HepG2 (cell line): ENCODE results near the gene IL1RAP. TPM values are rescaled to one million over a fixed set of nuclear protein-coding genes. Genes with fewer than 3 reads are reported as not detected.

ENCODE experiments used
- NKX3-1 ChIP-seq: sonication (generic); formaldehyde crosslinking; IDR thresholded peaks from 2 replicates; pipeline ENCODE4 v1.5.0; 2020; ENCODE audit warnings: missing genetic modification reagents
- SOX13 ChIP-seq, 3 experiments: fragments of 450-650 bp in 1 of 3; sonication (generic) in 1 of 3; formaldehyde crosslinking in 1 of 3; IDR thresholded peaks in 2 of 3; conservative IDR thresholded peaks in 1 of 3; 2 replicates each; pipeline versions ENCODE4 v1.5.0 to v1.6.1; 2016 to 2020; ENCODE audit warnings: antibody characterized with exemption in 1 of 3, mild to moderate bottlenecking in 1 of 3, missing compliant biosample characterization in 1 of 3, missing genetic modification reagents in 1 of 3, moderate library complexity in 1 of 3
- TCF7 ChIP-seq: sonication (generic); IDR thresholded peaks from 2 replicates; pipeline ENCODE4 v1.6.1; 2016; ENCODE audit warnings: antibody characterized with exemption, low read depth
- ZNF567 ChIP-seq: sonication (generic); formaldehyde crosslinking; IDR thresholded peaks from 2 replicates; pipeline ENCODE4 v1.8.1; 2023; ENCODE audit warnings: mild to moderate bottlenecking, missing genetic modification reagents, borderline replicate concordance
- ZNF772 ChIP-seq: sonication (generic); formaldehyde crosslinking; IDR thresholded peaks from 2 replicates; pipeline ENCODE4 v1.5.0; 2020; ENCODE audit warnings: mild to moderate bottlenecking, missing genetic modification reagents
- polyA plus RNA-seq, 8 experiments: library from polyadenylated mRNA; depleted of rRNA in 3 of 8; stranded (reverse) in 7 of 8; unstranded in 1 of 8; fragments of >200 nt; fragmentation: Illumina TruSeq in 4 of 8; extraction: Trizol in 4 of 8; gene quantifications; 2 replicates each; pipeline versions ENCODE4 v1.2.1 to v1.2.3, GENCODE V29; 2011 to 2016; ENCODE audit warnings: low read depth in 4 of 8, missing spikeins in 1 of 8, mixed read lengths in 1 of 8; ENCODE audit not compliant: insufficient read depth in 1 of 8
- total RNA-seq, 5 experiments: library from RNA; depleted of rRNA; stranded (reverse); fragments of >200 nt; fragmentation: Illumina TruSeq; extraction: Trizol; gene quantifications; 2 replicates each; pipeline ENCODE4 v1.2.3, GENCODE V29; 2016; ENCODE audit warnings: low read depth in 1 of 5
- TF ChIP-seq, protein P1 (sequence below): IDR thresholded peaks from 2 replicates; pipeline ENCODE4 v1.6.1; 2016
- TF ChIP-seq, protein P2 (sequence below): sonication (generic); formaldehyde crosslinking; IDR thresholded peaks from 2 replicates; pipeline ENCODE4 v1.8.1; 2023; ENCODE audit warnings: mild to moderate bottlenecking, moderate library complexity, missing genetic modification reagents
- TF ChIP-seq, protein P3 (sequence below): sonication (generic); formaldehyde crosslinking; IDR thresholded peaks from 2 replicates; pipeline ENCODE4 v1.9.0; 2021; ENCODE audit warnings: mild to moderate bottlenecking, missing genetic modification reagents
- TF ChIP-seq, protein P4 (sequence below): sonication (generic); formaldehyde crosslinking; IDR thresholded peaks from 2 replicates; pipeline ENCODE4 v1.5.0; 2020; ENCODE audit warnings: mild to moderate bottlenecking, missing genetic modification reagents
- TF ChIP-seq, protein P5 (sequence below): sonication (generic); formaldehyde crosslinking; IDR thresholded peaks from 2 replicates; pipeline ENCODE4 v1.8.1; 2023; ENCODE audit warnings: mild to moderate bottlenecking, inconsistent platforms, moderate library complexity, missing genetic modification reagents, borderline replicate concordance
- TF ChIP-seq, protein P6 (sequence below): sonication (generic); formaldehyde crosslinking; IDR thresholded peaks from 2 replicates; pipeline ENCODE4 v1.4.0; 2020; ENCODE audit warnings: missing genetic modification reagents

The IL1RAP gene
- total and polyA plus RNA-seq, 2 of the 13 experiments (the other 11 are each of a cell fraction or from before 2014, with no cell fraction given), result 18.3 to 54.9 TPM

- TF ChIP-seq ZNF567 (CRISPR knock-in tag), result no peak
- TF ChIP-seq SOX13 (IDR thresholded peaks at IDR 0.05), result no peak
- peak in 1 of 2 experiments; percentile 38; a peak in 1 of 4 replicates for TF ChIP-seq SOX13 (CRISPR knock-in tag; conservative IDR thresholded peaks at IDR 0.05 in 1 of 2, IDR thresholded peaks at IDR 0.05 in 1 of 2)
- TF ChIP-seq, protein P1, sequence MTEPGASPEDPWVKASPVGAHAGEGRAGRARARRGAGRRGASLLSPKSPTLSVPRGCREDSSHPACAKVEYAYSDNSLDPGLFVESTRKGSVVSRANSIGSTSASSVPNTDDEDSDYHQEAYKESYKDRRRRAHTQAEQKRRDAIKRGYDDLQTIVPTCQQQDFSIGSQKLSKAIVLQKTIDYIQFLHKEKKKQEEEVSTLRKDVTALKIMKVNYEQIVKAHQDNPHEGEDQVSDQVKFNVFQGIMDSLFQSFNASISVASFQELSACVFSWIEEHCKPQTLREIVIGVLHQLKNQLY (CRISPR knock-in tag), result no peak
- TF ChIP-seq NKX3-1 (CRISPR knock-in tag), result 0 out of 2 replicates have a peak, but pooled peaks have one; percentile 40
- TF ChIP-seq, protein P2, sequence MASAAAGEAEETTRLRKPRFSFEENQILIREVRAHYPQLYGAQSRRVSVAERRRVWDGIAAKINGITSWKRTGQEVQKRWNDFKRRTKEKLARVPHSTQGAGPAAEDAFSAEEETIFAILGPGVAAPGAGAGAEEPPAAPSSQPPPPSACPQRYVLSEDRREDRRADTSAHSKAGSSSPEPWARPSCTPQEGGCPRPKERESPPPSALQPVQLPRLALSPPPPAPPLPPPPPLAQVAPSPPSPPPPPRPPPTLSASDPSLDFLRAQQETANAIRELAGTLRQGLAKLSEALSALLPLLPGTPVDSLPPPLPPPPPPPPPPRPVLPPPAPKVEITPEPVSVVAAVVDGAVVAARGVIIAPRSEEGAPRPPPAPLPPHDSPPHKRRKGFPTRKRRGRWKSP (CRISPR knock-in tag), result no peak
- TF ChIP-seq TCF7, result no peak
- TF ChIP-seq, protein P3, sequence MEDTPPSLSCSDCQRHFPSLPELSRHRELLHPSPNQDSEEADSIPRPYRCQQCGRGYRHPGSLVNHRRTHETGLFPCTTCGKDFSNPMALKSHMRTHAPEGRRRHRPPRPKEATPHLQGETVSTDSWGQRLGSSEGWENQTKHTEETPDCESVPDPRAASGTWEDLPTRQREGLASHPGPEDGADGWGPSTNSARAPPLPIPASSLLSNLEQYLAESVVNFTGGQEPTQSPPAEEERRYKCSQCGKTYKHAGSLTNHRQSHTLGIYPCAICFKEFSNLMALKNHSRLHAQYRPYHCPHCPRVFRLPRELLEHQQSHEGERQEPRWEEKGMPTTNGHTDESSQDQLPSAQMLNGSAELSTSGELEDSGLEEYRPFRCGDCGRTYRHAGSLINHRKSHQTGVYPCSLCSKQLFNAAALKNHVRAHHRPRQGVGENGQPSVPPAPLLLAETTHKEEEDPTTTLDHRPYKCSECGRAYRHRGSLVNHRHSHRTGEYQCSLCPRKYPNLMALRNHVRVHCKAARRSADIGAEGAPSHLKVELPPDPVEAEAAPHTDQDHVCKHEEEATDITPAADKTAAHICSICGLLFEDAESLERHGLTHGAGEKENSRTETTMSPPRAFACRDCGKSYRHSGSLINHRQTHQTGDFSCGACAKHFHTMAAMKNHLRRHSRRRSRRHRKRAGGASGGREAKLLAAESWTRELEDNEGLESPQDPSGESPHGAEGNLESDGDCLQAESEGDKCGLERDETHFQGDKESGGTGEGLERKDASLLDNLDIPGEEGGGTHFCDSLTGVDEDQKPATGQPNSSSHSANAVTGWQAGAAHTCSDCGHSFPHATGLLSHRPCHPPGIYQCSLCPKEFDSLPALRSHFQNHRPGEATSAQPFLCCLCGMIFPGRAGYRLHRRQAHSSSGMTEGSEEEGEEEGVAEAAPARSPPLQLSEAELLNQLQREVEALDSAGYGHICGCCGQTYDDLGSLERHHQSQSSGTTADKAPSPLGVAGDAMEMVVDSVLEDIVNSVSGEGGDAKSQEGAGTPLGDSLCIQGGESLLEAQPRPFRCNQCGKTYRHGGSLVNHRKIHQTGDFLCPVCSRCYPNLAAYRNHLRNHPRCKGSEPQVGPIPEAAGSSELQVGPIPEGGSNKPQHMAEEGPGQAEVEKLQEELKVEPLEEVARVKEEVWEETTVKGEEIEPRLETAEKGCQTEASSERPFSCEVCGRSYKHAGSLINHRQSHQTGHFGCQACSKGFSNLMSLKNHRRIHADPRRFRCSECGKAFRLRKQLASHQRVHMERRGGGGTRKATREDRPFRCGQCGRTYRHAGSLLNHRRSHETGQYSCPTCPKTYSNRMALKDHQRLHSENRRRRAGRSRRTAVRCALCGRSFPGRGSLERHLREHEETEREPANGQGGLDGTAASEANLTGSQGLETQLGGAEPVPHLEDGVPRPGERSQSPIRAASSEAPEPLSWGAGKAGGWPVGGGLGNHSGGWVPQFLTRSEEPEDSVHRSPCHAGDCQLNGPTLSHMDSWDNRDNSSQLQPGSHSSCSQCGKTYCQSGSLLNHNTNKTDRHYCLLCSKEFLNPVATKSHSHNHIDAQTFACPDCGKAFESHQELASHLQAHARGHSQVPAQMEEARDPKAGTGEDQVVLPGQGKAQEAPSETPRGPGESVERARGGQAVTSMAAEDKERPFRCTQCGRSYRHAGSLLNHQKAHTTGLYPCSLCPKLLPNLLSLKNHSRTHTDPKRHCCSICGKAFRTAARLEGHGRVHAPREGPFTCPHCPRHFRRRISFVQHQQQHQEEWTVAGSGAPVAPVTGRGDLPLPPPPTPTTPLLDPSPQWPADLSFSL (CRISPR knock-in tag), result no peak
- TF ChIP-seq, protein P4, sequence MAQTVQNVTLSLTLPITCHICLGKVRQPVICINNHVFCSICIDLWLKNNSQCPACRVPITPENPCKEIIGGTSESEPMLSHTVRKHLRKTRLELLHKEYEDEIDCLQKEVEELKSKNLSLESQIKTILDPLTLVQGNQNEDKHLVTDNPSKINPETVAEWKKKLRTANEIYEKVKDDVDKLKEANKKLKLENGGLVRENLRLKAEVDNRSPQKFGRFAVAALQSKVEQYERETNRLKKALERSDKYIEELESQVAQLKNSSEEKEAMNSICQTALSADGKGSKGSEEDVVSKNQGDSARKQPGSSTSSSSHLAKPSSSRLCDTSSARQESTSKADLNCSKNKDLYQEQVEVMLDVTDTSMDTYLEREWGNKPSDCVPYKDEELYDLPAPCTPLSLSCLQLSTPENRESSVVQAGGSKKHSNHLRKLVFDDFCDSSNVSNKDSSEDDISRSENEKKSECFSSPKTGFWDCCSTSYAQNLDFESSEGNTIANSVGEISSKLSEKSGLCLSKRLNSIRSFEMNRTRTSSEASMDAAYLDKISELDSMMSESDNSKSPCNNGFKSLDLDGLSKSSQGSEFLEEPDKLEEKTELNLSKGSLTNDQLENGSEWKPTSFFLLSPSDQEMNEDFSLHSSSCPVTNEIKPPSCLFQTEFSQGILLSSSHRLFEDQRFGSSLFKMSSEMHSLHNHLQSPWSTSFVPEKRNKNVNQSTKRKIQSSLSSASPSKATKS (CRISPR knock-in tag), result no peak
- TF ChIP-seq, protein P5, sequence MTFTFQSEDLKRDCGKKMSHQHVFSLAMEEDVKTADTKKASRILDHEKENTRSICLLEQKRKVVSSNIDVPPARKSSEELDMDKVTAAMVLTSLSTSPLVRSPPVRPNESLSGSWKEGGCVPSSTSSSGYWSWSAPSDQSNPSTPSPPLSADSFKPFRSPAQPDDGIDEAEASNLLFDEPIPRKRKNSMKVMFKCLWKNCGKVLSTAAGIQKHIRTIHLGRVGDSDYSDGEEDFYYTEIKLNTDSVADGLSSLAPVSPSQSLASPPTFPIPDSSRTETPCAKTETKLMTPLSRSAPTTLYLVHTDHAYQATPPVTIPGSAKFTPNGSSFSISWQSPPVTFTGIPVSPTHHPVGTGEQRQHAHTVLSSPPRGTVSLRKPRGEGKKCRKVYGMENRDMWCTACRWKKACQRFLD (CRISPR knock-in tag), result no peak
- TF ChIP-seq, protein P6, sequence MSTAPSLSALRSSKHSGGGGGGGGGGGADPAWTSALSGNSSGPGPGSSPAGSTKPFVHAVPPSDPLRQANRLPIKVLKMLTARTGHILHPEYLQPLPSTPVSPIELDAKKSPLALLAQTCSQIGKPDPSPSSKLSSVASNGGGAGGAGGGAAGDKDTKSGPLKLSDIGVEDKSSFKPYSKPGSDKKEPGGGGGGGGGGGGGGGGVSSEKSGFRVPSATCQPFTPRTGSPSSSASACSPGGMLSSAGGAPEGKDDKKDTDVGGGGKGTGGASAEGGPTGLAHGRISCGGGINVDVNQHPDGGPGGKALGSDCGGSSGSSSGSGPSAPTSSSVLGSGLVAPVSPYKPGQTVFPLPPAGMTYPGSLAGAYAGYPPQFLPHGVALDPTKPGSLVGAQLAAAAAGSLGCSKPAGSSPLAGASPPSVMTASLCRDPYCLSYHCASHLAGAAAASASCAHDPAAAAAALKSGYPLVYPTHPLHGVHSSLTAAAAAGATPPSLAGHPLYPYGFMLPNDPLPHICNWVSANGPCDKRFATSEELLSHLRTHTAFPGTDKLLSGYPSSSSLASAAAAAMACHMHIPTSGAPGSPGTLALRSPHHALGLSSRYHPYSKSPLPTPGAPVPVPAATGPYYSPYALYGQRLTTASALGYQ (CRISPR knock-in tag), result peak; percentile 46; the same call in 1 of the 2 replicates
- TF ChIP-seq ZNF772 (CRISPR knock-in tag), result 0 out of 2 replicates have a peak, but pooled peaks have one; percentile 26
Measured at GRCh38 chr3:190614226-190615059, 100.6 kb downstream of the IL1RAP start (continued).
